A673 (cell line): Measurements from ENCODE around the gene COL5A2.

Source experiments
- EZH2 ChIP-seq: fragments of 200-600 bp; sonication (generic); IDR thresholded peaks from 2 replicates; pipeline ENCODE4 v1.6.1; 2017; ENCODE audit warnings: borderline replicate concordance, low read depth, mild to moderate bottlenecking, mixed read lengths, antibody characterized with exemption, low read length; ENCODE audit not compliant: poor library complexity, severe bottlenecking
- TF ChIP-seq, protein P1 (sequence below): fragments of 300-800, 200-600 bp; sonication (generic); conservative IDR thresholded peaks from 2 replicates; pipeline ENCODE4 v1.5.1; 2017; ENCODE audit warnings: low read depth, mild to moderate bottlenecking, antibody characterized with exemption, low read length, moderate library complexity, mixed read lengths

GRCh38 chr2:189092936-189093335 is 86.6 kb downstream of the COL5A2 start:
- TF ChIP-seq, protein P1, sequence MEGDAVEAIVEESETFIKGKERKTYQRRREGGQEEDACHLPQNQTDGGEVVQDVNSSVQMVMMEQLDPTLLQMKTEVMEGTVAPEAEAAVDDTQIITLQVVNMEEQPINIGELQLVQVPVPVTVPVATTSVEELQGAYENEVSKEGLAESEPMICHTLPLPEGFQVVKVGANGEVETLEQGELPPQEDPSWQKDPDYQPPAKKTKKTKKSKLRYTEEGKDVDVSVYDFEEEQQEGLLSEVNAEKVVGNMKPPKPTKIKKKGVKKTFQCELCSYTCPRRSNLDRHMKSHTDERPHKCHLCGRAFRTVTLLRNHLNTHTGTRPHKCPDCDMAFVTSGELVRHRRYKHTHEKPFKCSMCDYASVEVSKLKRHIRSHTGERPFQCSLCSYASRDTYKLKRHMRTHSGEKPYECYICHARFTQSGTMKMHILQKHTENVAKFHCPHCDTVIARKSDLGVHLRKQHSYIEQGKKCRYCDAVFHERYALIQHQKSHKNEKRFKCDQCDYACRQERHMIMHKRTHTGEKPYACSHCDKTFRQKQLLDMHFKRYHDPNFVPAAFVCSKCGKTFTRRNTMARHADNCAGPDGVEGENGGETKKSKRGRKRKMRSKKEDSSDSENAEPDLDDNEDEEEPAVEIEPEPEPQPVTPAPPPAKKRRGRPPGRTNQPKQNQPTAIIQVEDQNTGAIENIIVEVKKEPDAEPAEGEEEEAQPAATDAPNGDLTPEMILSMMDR: no peak
- TF ChIP-seq EZH2: no peak
